ENCODE data around the gene SLC39A10. TPM values are rescaled to one million over a fixed set of nuclear protein-coding genes. Genes with fewer than 3 reads are reported as not detected.
"Not testable (repeated sequence)": the region's sequence is repeated elsewhere in the genome, so short reads cannot be mapped to it uniquely, and the experiment has no call there.

SLC39A10 gene
- total RNA-seq, 4 donors from 2014 or later = 8.0 to 13.6 (median 10.5) TPM

DNA sequence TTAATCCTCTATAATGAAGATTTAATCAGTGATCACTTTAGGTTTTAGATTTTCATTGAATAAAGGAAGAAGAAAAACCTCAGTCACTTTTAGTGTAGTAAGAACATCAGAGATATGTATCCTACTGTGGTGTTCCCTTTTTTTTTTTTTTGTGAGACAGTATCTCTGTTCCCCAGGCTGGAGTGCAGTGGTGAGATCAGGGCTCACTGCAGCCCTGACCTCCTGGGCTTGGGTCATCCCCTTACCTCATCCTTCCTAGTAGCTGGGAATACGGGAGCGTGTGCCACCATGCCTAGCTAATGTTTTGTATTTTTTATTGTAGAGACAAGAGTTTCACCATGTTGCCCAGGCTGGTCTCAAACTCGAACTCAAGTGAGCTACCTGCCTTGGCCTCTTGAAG lies 5.1 kb downstream of the SLC39A10 start:
- DNase-seq (ENCODE audit: low spot score in 2 of 2) = no peak
- TF ChIP-seq, protein P1, sequence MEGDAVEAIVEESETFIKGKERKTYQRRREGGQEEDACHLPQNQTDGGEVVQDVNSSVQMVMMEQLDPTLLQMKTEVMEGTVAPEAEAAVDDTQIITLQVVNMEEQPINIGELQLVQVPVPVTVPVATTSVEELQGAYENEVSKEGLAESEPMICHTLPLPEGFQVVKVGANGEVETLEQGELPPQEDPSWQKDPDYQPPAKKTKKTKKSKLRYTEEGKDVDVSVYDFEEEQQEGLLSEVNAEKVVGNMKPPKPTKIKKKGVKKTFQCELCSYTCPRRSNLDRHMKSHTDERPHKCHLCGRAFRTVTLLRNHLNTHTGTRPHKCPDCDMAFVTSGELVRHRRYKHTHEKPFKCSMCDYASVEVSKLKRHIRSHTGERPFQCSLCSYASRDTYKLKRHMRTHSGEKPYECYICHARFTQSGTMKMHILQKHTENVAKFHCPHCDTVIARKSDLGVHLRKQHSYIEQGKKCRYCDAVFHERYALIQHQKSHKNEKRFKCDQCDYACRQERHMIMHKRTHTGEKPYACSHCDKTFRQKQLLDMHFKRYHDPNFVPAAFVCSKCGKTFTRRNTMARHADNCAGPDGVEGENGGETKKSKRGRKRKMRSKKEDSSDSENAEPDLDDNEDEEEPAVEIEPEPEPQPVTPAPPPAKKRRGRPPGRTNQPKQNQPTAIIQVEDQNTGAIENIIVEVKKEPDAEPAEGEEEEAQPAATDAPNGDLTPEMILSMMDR (IDR thresholded peaks at IDR 0.05) = no peak
- WGBS, 2 donors = 30 to 44% methylated on average over 3 of the region's 3 CpGs
- H3K4me3 ChIP-seq (ENCODE audit: low read depth, poor library complexity, severe bottlenecking) = no peak overlapping the region
- intact Hi-C loops (cut with DNase I; ENCODE audit: low total_unique reads) = no loop called here

DNA sequence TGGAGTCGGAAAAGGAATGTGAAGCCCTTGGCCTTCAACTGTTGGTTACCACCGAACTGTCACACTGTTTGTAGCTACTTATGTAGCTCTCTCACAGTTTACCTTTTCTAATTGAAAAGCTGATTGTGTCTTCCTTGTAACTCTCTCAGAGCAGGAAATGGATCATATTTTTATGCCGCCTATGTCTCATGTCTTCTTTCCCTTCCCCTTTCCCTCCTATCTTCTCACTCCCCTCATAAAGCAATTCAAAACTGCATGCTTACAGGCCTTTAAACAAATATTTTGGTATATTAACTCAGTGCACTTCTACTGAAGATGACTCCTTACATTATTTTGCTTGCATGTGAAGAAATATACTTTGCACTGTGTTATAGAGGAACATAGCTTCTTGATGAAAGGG lies 6.0 kb downstream of the SLC39A10 start:
- intact Hi-C loops (cut with DNase I; ENCODE audit: low total_unique reads) = no loop called here
- TF ChIP-seq POLR2A (IDR thresholded peaks at IDR 0.05) = no peak
- TF ChIP-seq, protein P1 (IDR thresholded peaks at IDR 0.05) = no peak
- no peak overlapping the region for H3K4me3 ChIP-seq (ENCODE audit: low read depth, poor library complexity, severe bottlenecking)
- WGBS, 2 donors = 78 to 81% methylated on average over 3 of the region's 3 CpGs
- no peak for DNase-seq (ENCODE audit: low spot score in 2 of 2)

DNA sequence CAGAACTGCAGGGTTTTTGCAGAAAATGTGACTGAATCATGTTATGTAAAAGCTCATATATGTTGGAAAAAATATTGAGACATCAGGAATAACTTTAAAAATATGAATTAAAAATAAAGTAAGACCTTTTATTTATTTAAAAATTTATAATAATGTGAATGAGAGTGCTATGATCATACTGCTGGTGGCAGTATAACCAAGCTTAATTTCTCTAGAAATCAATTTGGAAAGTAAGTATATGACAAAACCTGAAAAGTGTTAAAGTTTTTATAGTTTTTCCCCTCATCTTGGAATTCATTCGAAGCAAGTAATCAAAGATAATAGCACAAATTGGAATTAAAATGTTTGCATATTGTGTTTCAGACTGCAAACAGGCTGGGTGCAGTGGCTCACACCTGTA lies 7.5 kb downstream of the SLC39A10 start:
- intact Hi-C loops (cut with DNase I; ENCODE audit: low total_unique reads) = no loop called here
- no peak for DNase-seq (ENCODE audit: low spot score in 2 of 2)
- WGBS, 2 donors = 47 to 62% methylated on average over 1 of the region's 1 CpG
- TF ChIP-seq, protein P1 (IDR thresholded peaks at IDR 0.05) = no peak
- TF ChIP-seq POLR2A (IDR thresholded peaks at IDR 0.05) = no peak
- no peak overlapping the region for H3K4me3 ChIP-seq (ENCODE audit: low read depth, poor library complexity, severe bottlenecking)

DNA sequence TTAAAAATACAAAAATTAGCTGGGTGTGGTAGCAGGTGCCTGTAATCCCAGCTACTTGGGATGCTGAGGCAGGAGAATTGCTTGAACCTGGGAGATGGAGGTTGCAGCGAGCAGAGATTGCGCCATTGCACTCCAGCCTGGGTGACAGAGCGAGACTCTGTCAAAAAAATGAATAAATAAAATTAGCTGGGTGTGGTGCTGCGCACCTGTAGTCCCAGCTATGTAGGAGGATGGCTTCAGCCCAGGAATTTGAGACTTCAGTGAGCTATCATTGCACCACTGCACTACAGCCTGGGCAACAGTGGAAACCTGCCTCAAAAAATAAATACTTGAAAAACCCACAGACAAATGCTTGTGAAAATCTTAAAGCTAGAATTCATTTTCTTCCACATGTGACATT lies 8.1 kb downstream of the SLC39A10 start:
- DNase-seq (ENCODE audit: low spot score in 2 of 2); intact Hi-C loops (cut with DNase I; ENCODE audit: low total_unique reads); H3K4me3 ChIP-seq (ENCODE audit: low read depth, poor library complexity, severe bottlenecking): not testable (repeated sequence)
- 71 to 72% methylated on average over 4 of the region's 4 CpGs for WGBS, 2 donors

DNA sequence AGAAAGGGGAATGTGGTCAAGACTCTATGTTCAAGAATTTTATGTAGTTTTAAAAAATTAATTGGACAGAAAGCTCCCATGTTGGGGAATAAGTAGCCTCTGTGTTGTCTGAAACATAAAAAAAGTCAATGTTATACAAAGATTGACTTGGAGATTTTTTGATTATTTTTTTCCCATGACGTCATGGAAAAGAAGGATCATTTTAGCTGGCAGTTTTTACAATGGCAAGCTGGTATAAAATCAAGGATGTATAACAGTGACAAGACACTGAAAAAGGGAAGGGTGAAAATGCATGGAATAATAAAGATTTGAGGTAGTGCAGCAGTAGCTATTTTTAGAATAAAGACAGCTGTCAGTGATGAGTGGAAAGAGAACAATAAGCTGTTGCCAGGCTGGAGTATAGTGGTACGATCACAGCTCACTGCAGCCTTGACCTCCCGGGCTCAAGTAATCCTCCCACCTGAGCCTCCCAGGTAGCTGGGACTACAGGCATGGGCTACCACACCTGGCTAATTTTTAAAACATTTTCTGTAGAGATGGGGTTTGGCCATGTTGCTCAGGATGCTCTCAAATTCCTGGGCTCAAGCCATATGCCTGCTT lies 9.2 kb downstream of the SLC39A10 start:
- intact Hi-C loops (cut with DNase I; ENCODE audit: low total_unique reads) = no loop called here
- WGBS, 2 donors = 56 to 65% methylated on average over 3 of the region's 3 CpGs
- TF ChIP-seq POLR2A (IDR thresholded peaks at IDR 0.05) = no peak
- TF ChIP-seq, protein P1 (IDR thresholded peaks at IDR 0.05) = no peak
- no peak for DNase-seq (ENCODE audit: low spot score in 2 of 2)
- no peak overlapping the region for H3K4me3 ChIP-seq (ENCODE audit: low read depth, poor library complexity, severe bottlenecking)

DNA sequence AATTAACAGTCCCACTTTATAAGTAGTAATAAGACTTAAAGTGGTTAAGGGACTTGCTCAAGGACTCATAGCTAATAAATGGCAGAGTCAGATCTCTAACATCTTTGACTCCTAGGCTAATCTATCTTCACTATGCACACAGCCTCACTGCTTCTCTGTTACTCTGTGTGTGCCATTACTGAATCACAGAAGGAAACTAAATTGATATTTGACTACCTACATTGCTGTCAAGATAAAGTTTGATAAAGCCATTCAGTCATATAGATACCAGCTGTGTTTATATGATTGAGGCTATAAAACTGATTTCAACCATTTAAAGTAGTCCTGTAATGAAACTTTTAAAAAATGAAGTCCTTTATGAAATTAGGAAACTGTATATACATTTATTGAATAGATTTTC lies 10.9 kb downstream of the SLC39A10 start:
- intact Hi-C loops (cut with DNase I; ENCODE audit: low total_unique reads) = no loop called here
- DNase-seq (ENCODE audit: low spot score in 2 of 2) = no peak
- H3K4me3 ChIP-seq (ENCODE audit: low read depth, poor library complexity, severe bottlenecking) = no peak overlapping the region
- no peak for TF ChIP-seq POLR2A (IDR thresholded peaks at IDR 0.05)
- TF ChIP-seq, protein P1 (IDR thresholded peaks at IDR 0.05) = no peak
